Measurements from ENCODE around the gene SYT13. TPM values are rescaled to one million over a fixed set of nuclear protein-coding genes. Genes with fewer than 3 reads are reported as not detected.
A peak's percentile ranks its signal among the peaks of the same experiment; 100 is the strongest.

SYT13 gene
- total RNA-seq, 4 donors from 2014 or later: 0.23 to 0.83 (median 0.42) TPM; not detected in 1

GRCh38 chr11:45316258-45316657, 30.1 kb upstream of the SYT13 start:
- H3K4me3 ChIP-seq: no peak overlapping the region
- WGBS: 90% methylated on average over 9 of the region's 9 CpGs
- H3K36me3 ChIP-seq: no peaks in the 10 kb centered on the region
- peaks cover 0 to 3% (median 0%) of the 10 kb centered on the region in 4 donors for H3K4me1 ChIP-seq
- no peak for DNase-seq (ENCODE audit: extremely low spot score)
- no peak overlapping the region for H3K27ac ChIP-seq (replicated peaks in 1 of 4)
- H3K9me3 ChIP-seq: no peaks in the 10 kb centered on the region
- TF ChIP-seq POLR2AphosphoS5 (IDR thresholded peaks at IDR 0.05) (no peak), EP300 (IDR thresholded peaks at IDR 0.05) (no peak), POLR2A (IDR thresholded peaks at IDR 0.05; ENCODE audit: low read depth) (no peak)
- TF ChIP-seq, protein P1, sequence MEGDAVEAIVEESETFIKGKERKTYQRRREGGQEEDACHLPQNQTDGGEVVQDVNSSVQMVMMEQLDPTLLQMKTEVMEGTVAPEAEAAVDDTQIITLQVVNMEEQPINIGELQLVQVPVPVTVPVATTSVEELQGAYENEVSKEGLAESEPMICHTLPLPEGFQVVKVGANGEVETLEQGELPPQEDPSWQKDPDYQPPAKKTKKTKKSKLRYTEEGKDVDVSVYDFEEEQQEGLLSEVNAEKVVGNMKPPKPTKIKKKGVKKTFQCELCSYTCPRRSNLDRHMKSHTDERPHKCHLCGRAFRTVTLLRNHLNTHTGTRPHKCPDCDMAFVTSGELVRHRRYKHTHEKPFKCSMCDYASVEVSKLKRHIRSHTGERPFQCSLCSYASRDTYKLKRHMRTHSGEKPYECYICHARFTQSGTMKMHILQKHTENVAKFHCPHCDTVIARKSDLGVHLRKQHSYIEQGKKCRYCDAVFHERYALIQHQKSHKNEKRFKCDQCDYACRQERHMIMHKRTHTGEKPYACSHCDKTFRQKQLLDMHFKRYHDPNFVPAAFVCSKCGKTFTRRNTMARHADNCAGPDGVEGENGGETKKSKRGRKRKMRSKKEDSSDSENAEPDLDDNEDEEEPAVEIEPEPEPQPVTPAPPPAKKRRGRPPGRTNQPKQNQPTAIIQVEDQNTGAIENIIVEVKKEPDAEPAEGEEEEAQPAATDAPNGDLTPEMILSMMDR (IDR thresholded peaks at IDR 0.05): no peak
- intact Hi-C loops (cut with DNase I): no loop called here
- peaks cover 0 to 10% (median 0%) of the 10 kb centered on the region in 4 donors for H3K27me3 ChIP-seq

- Histone ChIP-seq H3K36me3 (no peaks in the 10 kb centered on the region), H3K4me1 (peaks cover 0 to 3% (median 0%) of the 10 kb centered on the region in 4 donors), H3K27ac (replicated peaks in 1 of 4) (no peak overlapping the region), H3K27me3 (peaks cover 0 to 5% (median 0%) of the 10 kb centered on the region in 4 donors), H3K9me3 (no peaks in the 10 kb centered on the region), H3K4me3 (no peak overlapping the region)
- TF ChIP-seq POLR2AphosphoS5 (IDR thresholded peaks at IDR 0.05) (no peak), POLR2A (IDR thresholded peaks at IDR 0.05; ENCODE audit: low read depth) (no peak), EP300 (IDR thresholded peaks at IDR 0.05) (no peak)
- TF ChIP-seq, protein P1 (IDR thresholded peaks at IDR 0.05): no peak
- 87% methylated on average over 2 of the region's 2 CpGs for WGBS
- no peak for DNase-seq (ENCODE audit: extremely low spot score)
- intact Hi-C loops (cut with DNase I): no loop called here
Measured at GRCh38 chr11:45314900-45315299, 28.8 kb upstream of the SYT13 start.

- intact Hi-C loops (cut with DNase I): no loop called here
- TF ChIP-seq EP300 (IDR thresholded peaks at IDR 0.05): no peak
- TF ChIP-seq POLR2A (IDR thresholded peaks at IDR 0.05; ENCODE audit: low read depth): no peak
- TF ChIP-seq, protein P1 (IDR thresholded peaks at IDR 0.05): no peak
- no peak for TF ChIP-seq POLR2AphosphoS5 (IDR thresholded peaks at IDR 0.05)
- peak; percentile 75 for DNase-seq (ENCODE audit: extremely low spot score)
- Histone ChIP-seq H3K9me3 (no peaks in the 10 kb centered on the region), H3K27ac (replicated peaks in 1 of 4) (no peak overlapping the region), H3K36me3 (no peaks in the 10 kb centered on the region), H3K4me1 (peaks cover 0 to 3% (median 0%) of the 10 kb centered on the region in 4 donors), H3K4me3 (no peak overlapping the region), H3K27me3 (no peaks in the 10 kb centered on the region)
- 75% methylated on average over 1 of the region's 1 CpG for WGBS
Measured at GRCh38 chr11:45313171-45313865, 27.2 kb upstream of the SYT13 start.

GRCh38 chr11:45305874-45306623, 19.9 kb upstream of the SYT13 start:
- WGBS: 11% methylated on average over 1 of the region's 5 CpGs
- Histone ChIP-seq H3K27me3 (no peaks in the 10 kb centered on the region), H3K4me3 (no peak overlapping the region), H3K36me3 (no peaks in the 10 kb centered on the region), H3K27ac (replicated peaks in 1 of 4) (no peak overlapping the region), H3K4me1 (no peaks in the 10 kb centered on the region), H3K9me3 (no peaks in the 10 kb centered on the region)
- DNase-seq (ENCODE audit: extremely low spot score): peak; percentile 62
- TF ChIP-seq POLR2A (IDR thresholded peaks at IDR 0.05; ENCODE audit: low read depth): no peak
- no peak for TF ChIP-seq POLR2AphosphoS5 (IDR thresholded peaks at IDR 0.05)
- intact Hi-C loops (cut with DNase I): no loop called here

GRCh38 chr11:45304992-45305335, 18.8 kb upstream of the SYT13 start:
- intact Hi-C loops (cut with DNase I): no loop called here
- DNase-seq (ENCODE audit: extremely low spot score): no peak
- no peak overlapping the region for H3K27ac ChIP-seq (replicated peaks in 1 of 4)
- 89% methylated on average over 4 of the region's 4 CpGs for WGBS
- no peaks in the 10 kb centered on the region for H3K36me3 ChIP-seq
- no peaks in the 10 kb centered on the region for H3K9me3 ChIP-seq
- TF ChIP-seq EP300 (IDR thresholded peaks at IDR 0.05): no peak
- TF ChIP-seq POLR2A (IDR thresholded peaks at IDR 0.05; ENCODE audit: low read depth): no peak
- TF ChIP-seq POLR2AphosphoS5 (IDR thresholded peaks at IDR 0.05): no peak
- TF ChIP-seq, protein P1 (IDR thresholded peaks at IDR 0.05): no peak
- no peaks in the 10 kb centered on the region for H3K4me1 ChIP-seq
- H3K4me3 ChIP-seq: no peak overlapping the region
- no peaks in the 10 kb centered on the region for H3K27me3 ChIP-seq

Data from esophagus muscularis mucosa (tissue), 4 donors.